ENCODE results near the gene OR2G3. TPM values are rescaled to one million over a fixed set of nuclear protein-coding genes. Genes with fewer than 3 reads are reported as not detected.

The OR2G3 gene
- total RNA-seq, 1 donor from 2014 or later, result not detected

Other genes with a start within 250 kb of the OR2G3 start
- gene NLRP3, start 189.4 kb upstream of the OR2G3 start, total RNA-seq, result 0.58 and 1.0 TPM in 2 replicates
- not detected in 2 replicates for gene OR2B11, start 147.5 kb upstream of the OR2G3 start, total RNA-seq
- not detected in 2 replicates for gene OR2C3, start 69.1 kb upstream of the OR2G3 start, total RNA-seq
- not detected in 2 replicates for gene GCSAML, start 56.5 kb upstream of the OR2G3 start, total RNA-seq
- gene OR2G2, start 17.2 kb upstream of the OR2G3 start, total RNA-seq, result not detected in 2 replicates
- not detected in 2 replicates for gene OR13G1, start 74.2 kb downstream of the OR2G3 start, total RNA-seq
- gene OR6F1, start 111.1 kb downstream of the OR2G3 start, total RNA-seq, result not detected in 2 replicates
- not detected in 2 replicates for gene OR14K1, start 133.0 kb downstream of the OR2G3 start, total RNA-seq
- gene OR14A2, start 142.6 kb downstream of the OR2G3 start, total RNA-seq, result not detected in 2 replicates
- gene OR1C1, start 155.0 kb downstream of the OR2G3 start, total RNA-seq, result not detected in 2 replicates
- not detected in 2 replicates for gene OR14A16, start 218.5 kb downstream of the OR2G3 start, total RNA-seq
- not detected in 2 replicates for gene OR11L1, start 236.3 kb downstream of the OR2G3 start, total RNA-seq

All from glomerular endothelial cell (primary cell).